ENCODE data around the gene CYP2D6.

DNA sequence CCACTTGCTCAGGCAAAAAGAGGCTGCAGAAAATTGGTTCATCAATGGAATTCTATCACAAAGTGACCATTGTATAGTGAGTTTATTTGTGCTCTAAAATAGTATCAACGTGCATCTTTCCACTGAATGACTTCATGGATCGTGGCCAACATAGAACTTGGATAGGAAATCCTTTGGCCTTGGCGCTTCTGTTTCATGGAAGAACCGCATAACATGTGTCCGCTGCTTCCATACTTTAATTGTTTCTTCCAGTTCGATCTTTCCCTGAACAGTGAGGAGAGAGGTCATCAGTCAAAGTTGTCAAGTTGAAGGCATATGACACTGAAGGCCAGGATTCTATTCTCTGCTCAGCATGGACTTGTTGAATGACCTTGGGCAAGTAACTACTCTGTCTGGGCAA, 44.6 kb downstream of the CYP2D6 start:
- TF ChIP-seq, protein P1, sequence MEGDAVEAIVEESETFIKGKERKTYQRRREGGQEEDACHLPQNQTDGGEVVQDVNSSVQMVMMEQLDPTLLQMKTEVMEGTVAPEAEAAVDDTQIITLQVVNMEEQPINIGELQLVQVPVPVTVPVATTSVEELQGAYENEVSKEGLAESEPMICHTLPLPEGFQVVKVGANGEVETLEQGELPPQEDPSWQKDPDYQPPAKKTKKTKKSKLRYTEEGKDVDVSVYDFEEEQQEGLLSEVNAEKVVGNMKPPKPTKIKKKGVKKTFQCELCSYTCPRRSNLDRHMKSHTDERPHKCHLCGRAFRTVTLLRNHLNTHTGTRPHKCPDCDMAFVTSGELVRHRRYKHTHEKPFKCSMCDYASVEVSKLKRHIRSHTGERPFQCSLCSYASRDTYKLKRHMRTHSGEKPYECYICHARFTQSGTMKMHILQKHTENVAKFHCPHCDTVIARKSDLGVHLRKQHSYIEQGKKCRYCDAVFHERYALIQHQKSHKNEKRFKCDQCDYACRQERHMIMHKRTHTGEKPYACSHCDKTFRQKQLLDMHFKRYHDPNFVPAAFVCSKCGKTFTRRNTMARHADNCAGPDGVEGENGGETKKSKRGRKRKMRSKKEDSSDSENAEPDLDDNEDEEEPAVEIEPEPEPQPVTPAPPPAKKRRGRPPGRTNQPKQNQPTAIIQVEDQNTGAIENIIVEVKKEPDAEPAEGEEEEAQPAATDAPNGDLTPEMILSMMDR (IDR thresholded peaks at IDR 0.05): no peak
- TF ChIP-seq EP300 (IDR thresholded peaks at IDR 0.05): no peak
